HS-5 (cell line): ENCODE data around the gene SNX30.

Experiments used
- DNase-seq: peaks from one replicate; pipeline ENCODE4 v3.0.0-alpha.2; 2012; ENCODE audit warnings: low read depth

SNX30 gene

DNA sequence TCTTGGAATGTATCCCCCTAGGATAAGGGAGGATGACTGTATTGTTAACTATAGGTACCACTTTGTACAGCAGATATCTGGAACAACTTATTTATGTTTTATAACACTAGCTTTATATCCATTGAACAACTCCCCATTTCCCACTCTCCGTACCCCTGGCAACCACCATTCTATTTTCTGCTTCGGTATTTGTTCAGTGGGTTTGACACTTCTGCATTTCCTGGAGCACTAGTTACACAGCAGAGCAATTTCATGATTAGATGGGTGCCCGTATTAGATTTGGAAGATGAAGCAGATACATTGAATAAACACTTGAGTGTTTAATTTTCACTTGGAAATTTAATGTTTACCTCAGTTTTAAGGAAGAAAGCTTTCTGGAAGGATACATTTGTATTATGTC is 72.7 kb downstream of the SNX30 start:
- DNase-seq = no peak

DNA sequence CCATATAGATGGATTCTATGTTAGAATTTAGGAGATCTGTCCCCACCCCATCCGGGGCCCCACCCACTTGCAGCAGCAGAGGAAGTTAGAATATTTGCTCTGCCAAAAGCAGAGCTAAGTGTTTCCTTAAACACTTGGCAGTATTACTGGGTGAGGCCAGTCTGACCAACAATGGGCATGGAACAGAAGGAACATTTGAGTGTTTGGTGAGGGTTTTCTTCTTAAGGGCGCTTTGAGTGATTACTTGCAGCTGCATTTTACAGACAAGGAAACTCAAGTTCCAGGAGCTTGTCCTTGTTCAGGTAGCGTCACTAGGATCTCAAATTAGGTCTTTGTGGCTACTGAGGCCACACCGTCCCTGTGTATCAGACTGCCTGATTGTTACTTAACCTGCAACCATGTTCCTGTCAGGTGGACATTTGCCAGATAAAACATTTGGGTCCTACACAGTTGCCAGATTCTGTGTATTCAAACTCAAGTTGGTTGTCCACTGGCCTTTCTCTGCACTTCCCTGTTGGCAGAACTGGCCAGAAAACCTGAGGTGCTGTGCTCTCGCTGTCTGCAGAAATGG is 80.8 kb downstream of the SNX30 start:
- DNase-seq = no peak

DNA sequence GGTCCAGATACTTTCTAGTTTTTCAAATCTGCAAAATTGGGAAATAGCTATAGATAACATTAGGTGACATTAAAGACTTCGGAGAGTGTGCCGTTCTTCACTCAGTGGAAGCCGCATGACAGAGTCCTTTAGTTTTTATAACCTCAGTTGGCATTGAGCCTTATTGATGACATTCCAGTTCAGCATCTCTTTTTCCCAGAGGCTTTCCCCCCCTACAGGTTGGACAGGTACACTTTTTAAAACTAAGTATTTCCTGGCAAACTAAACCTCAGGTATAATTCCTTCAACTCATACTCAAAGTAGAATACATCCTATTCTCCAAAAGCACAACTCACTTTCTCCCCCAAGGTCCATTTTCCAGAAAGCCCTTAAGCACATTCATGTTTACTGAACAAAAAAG is 81.4 kb downstream of the SNX30 start:
- DNase-seq = no peak

DNA sequence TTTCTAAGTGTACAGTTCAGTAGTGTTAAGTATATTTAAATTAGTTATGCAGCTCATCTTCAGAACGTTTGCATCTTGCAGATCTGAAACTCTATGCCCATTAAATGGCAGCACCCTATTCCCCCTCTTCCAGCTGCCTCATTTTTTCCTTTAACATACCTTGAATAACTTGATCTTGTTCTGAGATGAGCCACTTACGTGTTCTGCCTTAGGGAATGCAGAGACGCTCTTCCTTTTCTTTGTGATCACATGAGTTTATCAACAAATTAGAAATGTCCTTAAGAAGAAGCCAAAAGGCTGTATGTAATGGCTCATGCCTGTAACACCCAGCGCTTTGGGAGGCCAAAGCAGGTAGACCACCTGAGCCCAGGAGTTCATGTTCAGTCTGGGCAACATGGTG is 82.5 kb downstream of the SNX30 start:
- DNase-seq = no peak

DNA sequence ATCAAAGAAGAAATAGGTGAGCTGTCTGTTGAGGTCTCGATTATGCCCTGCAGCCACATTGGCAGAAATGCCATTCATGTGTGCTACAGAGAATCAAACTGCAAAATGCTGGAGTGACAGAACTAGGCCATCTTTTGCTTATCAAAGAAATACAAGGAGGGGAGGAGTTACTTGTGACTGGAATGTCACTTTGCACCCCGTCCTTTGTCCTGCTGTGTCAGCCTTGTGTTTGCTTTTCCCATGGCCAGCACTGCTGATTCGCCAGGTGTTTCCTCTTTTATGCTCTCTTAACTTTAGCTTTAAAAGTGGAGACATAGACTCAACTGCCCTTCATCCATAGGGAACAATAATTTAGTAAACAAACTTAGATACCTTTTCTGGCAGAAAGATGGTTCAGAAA is 85.8 kb downstream of the SNX30 start:
- no peak for DNase-seq

DNA sequence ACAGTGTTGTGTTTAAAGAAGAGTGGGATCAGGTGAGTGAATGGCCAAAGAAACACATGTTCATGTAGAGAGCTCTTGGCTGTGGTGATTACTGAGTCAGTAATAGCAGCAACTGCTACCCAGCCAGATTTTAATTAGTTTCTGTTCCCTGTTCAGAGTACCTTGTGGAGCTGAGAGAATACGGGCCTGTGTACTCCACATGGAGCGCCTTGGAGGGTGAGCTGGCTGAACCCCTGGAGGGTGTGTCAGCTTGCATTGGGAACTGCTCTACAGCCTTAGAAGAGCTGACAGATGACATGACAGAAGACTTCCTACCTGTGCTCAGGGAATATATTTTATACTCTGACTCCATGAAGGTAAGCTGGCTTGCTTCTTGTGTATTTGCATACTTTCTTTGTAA is 87.8 kb downstream of the SNX30 start:
- DNase-seq = no peak

DNA sequence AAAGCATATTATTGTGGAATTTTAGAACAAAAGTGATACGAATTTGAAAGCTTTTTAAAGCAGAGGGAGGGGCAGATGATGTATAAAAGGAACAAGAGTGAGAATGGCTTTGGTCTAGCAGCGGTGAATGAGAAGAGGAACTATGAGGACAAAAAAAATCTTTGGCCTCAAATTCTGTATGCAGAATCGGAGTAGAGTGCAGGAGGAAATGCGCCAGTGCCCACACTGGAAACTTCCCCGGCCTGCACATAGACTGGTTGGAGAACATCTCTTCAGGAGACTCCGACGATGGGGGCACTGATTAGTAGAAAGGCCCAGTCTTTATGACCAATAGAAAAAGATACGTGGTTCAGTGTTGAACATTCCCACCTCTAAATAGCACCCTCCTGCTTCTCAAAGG is 88.8 kb downstream of the SNX30 start:
- no peak for DNase-seq

DNA sequence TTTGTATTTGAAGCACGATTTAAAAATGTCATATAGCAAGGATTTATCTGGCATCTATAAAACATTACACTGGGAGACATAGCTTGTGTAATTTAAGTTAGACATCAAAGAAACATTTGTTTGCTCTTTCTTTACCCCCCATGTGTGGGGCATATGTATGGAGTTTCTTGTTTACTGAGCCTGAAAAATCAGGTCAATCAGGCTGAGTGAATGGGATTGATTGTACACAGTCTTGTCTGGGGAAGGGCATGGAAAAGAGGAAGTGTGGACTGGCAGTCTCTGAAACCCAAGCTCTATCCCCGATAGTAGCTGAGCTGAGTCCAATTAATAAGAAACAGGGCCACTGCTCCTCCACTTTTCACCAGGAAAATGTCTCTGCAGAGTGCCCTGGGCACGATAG is 90.7 kb downstream of the SNX30 start:
- no peak for DNase-seq

DNA sequence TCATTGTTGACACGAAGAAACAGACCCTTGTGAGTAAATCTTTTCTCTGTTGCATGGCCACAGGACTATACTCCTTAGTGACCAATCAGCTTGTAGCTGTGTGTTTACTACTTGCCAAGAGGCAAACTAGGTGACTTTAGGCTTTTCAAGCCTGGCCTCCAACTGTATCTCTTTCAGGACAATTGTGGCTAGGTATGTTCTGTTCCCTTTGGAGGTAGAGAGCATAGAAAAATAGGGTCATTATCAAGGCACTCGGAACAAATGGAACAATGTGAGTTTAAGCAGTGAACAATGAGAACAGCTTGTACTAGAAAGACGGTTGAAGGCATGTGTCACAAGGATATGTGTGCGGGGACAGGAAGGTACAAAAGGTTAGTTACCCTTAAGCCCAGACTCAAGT is 92.0 kb downstream of the SNX30 start:
- DNase-seq = no peak

DNA sequence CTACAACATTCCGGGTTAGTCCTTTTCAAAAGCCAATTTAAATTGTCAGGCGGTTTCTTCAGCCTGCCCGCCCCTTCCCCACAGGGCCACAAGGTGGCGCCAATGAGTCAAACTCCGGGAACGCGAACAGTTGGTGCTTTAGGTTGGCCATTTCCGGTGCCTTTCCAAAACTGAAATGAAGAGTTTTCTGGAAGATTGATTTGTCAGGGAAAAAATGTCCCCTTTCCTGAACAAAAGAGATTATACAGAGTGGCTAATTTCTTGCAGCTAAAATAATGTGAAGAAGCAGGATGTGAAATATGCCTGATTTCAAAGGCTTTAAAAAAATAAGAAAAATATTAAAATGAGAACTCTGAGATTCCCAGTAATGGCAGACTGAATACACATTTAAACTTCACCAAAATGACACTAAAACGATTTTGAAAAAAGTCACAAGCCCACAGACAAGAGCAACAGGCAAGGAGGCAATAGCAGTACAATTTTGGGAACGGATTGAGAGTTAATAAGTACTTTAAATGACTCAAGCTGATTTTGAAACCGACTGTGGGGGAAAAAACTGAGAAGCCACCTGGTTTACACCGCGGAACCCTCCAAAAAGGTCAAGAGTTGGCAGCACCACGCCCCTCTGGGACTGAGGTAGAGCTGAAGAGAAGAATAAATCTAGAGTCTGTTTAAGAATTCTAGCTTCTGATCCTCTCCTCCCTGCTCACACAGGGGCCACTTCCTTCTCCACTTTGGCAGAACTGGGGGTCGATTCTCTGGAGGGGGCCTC is 94.4 kb downstream of the SNX30 start:
- DNase-seq = no peak

DNA sequence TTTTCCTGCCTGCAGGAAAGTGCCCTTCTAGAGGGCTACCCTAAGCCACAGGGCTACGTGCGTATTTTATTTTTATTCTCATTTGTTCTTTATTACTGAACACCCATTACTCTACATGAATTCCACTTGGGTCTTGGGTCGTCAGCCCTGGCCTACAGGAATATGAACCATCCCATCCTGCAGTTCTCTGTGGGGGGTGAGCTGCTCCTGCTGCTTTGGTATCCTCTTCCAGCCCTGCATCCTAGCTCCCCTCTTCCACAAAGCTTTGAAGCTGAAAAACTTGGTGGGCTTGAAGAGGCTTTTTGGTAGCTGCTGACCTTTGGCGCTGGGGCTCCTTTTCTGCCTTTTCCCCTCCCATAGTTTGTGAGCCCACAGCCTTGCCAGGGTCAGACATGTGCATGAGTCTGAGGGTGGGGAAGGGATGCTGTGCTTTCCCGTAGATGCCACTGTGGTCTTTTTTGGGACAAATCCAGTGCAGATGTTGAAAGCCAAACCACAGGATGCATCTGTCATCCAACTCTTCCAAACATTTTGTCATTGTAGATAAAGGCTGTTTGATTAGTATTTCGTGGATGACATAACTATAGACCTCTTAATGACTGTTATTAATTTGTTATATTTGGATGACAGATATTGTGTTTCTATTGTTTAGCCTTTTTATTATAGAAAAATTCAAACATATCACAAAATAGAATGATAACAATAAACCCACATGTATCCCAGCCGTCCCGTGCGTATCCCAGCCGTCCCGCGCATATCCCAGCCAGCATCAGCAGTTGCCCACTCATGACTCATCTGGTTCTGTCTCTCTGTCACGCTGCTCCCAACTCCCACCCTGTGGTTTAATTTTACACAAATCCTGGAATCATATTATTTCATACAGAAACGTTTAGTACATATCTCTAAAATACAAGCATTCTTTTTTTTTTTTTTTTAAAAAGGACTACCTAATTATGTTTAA is 96.2 kb downstream of the SNX30 start:
- DNase-seq = no peak

DNA sequence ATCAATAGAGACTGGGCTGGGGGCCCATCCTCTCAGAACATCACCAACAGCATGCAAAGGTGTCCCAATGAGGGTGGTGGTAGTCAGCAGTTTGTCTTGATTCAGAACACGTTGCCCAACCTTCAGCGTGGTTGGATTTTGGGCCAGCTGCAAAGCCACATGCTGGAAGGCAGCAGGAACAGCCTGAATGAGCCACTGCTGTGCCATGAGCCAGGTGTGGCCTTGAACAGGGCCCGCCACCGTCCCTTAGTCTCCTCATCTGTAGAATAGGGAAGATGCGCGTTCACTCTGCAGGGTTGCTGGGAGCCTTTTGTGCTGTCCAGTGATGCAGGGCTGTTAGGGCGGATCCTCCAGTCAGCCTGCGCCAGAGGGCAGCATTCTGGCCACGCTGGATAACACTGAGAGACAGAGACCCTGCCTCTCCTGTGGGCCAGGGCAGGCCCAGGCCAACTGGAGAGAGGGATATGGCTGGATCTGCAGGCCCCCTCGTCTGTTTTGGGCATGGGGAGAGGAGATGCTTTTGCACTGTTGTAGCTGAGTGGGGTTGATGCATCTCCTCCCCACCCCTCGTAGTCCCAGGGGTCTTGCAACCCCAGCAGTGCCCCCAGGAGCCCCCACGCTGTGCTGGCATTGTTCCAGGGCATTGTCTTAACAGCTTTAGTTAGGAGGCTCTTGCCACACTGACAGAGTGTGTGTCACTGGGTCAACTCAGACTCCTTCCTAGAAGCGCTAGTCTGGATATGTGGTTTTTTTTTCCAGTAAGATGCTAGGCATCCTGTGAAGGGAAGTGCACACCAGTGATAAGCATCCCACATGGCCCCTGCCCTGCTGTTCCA is 98.0 kb downstream of the SNX30 start:
- DNase-seq = no peak

DNA sequence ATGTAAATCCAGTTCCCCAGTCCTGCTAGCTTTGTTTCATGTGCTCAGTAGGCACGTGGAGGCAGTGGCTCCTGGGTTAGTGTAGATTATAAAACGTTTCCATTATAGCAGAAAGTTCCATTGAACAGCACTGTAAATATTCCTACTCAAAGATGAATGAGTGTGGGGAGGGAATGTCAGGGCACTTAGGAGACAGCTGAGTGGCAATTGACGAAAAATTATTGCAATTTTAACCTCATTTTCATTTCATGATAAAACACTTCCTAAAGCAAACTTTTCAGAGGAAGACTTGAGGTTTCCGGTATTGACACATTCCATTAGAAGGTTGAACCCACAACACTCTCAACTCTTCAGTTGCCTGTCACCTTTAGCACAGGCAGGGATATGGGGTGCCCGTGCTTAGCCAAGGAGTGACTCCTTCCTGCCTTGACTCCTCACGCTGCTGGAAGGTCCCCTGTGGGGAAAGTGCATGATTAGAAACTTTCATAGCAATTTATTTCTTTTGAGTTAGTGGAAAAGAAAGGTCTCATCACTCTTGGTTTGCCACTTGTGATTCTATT is 98.9 kb downstream of the SNX30 start:
- no peak for DNase-seq

DNA sequence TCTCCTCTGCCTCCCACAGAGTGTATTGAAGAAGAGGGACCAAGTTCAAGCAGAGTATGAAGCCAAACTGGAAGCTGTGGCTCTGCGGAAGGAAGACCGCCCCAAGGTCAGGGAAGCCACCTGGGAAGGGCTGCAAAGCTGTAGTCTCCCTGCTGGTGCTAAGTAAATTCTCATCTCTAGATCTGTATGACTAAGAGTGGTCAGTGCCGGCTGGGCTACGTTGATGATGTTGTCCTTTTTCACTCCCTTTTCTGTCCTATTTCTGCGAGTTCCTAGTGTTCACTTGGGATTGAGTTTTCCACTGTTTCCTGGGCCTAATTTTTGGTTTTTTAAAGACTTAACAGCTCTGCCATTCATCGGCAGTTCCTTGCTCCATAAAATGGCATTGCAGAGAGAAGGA is 100.3 kb downstream of the SNX30 start:
- no peak for DNase-seq

DNA sequence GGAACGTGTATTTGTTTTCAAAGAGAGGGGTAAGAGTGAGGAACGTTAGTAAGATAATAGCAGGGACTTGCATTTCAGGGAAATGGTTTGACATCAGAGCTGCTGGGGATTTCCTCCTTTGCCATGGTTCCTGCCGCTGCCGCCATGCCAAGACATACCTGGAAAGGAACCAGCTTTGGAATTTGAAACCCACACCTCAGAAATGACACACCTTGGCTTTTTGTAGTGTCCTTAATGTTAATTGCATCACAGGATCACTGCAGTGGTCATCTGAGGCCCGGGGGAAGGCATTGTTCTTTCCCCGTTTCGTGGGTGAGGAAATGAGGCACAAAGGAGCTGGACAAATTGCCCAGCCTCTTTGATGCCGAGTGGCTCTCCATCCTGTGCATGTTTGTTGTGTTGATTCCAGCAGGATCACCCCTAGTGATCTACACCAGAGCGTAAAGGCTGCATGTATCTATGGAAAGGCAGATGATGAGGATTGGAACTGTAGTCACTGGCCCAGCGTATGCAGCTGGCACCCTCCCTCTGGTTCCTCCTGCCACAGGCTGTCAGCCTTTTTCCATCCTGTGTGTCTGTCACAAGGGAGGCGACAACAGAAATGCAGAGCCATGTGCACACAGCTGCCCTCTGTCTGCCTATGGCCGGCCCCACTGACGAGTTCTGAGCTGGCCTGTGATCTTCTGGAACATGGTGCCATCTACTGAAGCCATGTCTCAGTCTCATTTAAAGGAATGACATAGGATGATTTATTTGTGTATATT is 102.4 kb downstream of the SNX30 start:
- DNase-seq = no peak

DNA sequence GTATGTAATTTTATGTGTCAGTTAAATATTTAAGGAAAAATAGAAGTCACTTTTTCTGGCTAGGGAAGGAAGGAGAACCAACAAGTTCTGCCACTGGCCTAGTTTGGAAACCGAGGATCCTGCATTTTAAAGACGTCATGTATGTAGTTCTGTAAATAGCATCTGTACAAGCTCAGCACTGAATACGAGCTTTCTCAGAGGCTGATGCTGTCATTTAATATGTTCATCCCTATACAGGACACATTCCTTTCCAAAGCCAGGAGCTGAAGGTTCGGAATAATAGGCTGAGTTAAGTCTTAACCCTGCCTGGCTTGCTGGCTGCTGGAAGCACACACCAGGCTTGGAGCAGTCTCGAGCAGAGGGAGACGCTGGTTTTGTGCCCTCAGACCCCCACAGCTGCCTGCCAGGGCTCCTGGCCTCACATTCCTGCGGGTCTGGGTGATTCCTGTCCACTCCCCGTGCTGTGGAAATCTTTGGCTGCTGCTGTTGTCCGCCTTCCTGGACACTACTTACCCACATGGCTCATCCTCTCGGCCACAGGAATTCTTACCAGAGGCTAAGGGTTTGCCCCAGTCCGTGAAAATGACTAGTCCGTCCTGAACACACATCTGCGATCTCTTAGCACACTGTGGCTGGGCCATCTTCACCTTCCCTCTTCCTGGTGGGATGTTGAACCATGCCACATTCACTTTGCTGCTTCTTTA is 103.5 kb downstream of the SNX30 start:
- DNase-seq = no peak

DNA sequence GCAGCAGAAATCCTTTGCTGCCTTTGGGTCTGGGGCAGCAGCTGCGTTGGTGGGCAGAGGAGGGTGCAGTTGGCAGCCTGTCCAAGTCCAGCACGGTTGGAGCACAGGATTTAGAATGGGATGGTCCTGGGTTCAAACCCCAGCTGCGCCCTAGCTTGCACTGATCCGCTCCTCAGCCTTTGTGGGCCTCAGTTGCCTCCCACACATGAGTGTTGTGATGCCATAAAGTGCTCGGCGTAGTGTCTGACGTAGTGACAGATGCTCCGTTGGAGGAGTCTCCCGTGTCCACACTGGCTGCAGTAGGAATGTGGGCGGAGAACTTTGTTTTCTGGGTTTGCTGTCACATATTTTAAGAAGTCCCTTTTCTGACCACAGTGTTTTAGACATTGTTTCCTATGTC is 104.1 kb downstream of the SNX30 start:
- DNase-seq = no peak

DNA sequence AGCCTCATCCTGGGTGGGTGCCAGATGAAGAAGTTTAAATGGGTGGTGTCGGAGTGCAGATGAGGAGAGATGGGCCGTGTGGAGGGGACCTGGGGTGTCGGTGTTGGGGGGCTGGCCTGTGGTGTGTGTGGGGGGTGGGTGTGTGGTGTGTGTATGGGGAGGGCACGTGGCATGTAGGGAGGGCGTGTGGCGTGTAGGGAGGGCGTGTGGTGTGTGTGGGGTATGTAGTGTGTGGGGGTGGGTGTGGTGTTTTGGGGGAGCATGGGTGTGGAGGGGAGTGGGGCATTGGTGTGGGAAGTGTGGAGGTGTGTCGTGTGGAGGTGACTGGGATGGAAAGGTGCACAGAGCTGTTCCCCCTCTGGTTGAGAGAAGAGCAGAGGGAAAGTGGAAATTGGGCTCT is 105.6 kb downstream of the SNX30 start:
- no peak for DNase-seq

DNA sequence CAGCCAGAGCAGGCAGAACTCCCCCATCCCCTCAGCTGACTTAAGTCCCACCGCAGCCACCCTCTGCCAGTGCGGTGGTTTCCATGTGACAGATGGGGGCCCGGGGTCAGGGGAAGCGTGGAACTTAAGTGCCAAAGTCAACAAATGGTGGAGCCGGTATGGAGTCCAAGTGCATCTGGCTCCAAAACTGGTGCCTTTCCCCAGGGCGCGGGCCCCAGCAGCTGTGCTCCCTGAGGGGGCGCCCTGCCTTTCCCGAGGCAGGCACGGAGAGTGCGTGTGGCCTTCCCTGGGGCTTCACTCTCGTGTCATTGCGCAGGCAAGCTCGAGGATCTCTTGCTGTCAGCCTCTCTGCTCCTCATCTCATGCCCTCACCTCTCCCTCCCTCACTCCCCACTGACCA is 106.3 kb downstream of the SNX30 start:
- DNase-seq = no peak

DNA sequence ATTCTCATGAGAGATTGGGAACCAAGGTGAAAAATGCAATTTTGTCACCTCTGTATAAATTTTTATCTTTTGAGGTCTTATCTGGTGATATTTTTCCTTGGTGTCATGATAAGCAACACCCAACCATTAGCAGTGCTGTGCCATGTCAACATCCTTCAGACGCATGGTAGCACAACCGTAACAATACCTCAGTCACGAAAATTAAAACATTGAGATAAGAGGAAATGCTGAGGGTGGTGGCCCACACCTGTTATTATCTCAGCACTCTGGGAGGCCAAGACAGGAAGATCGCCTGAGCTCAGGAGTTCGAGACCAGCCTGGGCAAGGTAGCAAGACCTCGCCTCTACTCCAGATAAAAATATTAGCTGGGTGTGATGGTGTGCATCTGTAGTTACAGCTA is 107.4 kb downstream of the SNX30 start:
- DNase-seq = no peak
